ENCODE results near the gene LRP5.

Gene LRP5

DNA sequence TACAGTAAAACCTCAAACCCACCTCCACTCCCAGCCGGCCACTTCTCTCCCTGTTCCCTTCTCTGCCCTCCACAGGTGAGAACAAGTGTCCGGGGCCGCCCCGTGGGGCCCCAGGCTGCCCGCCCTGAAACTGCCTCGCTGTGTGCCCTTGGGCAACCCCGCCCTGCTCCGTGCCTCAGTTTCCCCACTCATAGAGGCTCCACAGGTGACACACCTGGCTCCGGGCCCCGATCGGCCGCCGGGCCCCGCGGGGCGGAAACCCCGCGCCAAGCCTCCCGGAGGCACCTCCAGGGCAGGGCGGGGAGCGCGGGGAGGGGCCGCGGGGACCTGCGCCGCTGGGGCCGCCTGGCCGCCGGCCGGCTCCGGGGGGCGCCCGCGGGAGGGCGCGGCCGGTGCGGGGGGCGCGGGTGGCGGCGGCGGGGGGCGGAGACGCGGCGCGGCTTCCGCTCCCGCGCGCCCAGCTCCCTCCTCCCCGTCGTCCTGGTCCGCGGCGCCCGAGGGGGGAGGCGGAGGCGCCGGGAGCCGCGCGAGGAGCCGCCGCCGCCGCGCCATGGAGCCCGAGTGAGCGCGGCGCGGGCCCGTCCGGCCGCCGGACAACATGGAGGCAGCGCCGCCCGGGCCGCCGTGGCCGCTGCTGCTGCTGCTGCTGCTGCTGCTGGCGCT is at the start of gene LRP5:
Gene LRP5, plus strand, starts transcription at position 475 of the 663 bp plus-strand sequence. Its CDS starts 124 bp downstream, at position 599.
- peak in 1 of 2 experiments; percentile 28 for DNase-seq

DNA sequence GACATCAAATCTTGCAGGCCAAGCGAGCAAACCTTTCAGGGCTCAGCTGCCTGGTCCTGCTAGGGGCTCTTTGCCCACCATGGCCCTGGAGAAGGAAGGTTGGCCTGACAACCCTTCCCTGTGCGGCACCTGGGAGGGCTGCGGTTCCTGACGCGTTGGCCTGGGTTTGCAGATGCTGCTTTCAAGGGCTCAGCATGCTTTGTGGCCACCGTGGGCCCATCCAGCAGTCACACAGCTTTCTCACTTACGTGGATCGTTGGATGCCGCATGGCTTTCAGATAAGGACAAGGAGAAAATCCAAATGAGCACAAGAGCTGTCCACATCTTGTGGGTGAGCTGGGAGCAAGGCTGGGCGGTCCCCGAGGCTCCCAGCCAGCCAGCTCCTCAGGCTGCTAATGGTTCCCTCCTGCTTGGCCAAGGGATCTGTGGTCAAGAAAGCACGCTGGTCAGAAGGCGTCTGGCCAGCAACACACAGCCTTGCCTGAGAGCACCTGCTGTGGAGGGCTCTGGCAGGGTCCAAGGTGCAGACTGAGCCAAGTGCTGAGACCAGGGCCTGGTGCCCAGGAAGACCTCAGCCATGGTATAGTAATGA is 48.9 kb upstream of the LRP5 start:
- no peak for DNase-seq

DNA sequence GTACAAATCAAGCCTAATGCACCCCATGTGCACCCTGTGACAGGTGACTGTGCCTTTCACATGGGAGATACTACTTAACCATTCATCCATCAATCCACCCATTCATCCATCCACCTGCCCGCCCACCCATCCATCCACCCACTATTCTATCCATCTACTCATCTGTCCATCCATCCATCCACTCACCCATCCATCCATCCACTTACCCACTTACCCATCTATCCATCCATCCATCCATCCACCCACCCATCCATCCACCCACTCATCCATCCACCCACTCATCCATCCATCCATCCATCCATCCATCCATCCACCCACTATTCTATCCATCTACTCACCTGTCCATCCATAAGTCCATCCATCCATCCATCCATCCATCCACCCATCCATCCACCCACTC is 48.1 kb upstream of the LRP5 start:
- DNase-seq: no peak

DNA sequence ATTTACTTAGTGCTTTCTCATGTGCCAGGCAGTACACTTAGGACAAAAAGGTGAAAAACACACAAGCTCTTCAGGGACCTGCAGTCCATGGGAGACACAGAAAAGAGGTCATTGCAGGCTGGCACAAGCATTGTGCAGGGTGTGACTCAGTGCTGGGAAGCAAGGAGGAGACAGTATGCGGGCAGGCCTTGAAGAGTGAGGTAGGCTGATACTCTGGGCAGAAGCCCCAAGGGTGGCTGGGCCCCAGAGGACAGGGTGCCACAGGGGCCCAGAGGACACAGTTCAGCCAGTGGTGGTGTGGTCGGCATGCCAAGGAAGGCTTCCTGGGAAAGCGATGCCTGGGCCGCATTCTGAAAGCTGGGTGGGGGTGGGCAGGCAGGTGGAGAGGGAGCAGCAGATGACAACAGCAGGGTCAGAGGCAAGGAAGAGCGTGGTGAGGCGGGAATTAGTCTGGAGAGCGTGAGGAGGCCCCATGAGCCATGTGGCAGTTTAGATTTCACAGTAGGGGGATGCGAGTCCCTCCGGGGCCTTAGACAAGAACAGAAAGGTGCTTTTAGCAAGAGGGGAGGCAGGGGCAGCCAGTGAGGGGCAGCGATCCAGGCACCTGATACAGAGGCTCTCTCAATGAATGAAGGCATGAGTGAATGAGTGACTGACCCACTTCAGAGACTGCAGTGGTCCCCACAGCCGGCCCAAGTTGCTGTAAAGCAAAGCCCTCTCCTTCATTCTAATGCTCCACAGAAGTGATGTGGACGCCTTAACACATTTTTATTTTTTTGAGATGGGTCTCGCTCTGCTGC is 47.5 kb upstream of the LRP5 start:
- no peak for DNase-seq

DNA sequence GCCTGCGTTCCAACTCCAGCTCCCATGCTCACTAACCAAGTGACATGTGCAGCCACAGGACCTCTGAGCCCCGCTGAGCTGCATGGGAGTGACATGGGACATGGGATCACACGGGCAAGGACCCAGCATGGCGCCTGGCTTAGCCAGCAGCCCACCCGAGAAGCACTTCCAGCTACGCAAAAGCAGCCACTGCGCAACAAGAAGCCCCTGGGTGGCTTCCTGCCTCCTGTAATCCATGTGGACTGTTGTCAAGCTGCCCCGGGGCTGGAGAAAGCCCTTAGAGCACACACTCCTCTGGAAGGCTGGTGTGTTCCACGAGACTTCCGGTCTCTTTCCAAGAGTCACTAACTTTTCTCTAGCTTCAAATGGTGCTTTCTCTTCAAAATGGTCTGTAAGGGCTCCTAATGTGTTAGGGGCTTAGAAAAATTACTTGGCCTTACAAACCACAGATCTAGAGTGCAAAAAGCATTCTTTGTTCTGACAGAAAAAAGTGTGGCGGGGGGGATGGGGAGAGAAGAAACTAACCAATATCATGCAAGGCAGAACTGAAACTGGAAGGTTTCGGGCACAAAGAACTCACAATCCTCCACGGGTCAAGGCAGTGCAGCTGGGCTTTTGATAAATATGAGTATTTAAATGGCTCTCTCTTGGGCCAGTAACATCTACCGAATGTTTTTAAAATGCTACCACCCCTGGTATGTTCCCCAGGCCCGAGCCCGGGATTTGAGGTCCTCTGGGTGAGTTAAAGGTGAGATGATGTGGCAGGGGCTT is 46.1 kb upstream of the LRP5 start:
- no peak for DNase-seq

DNA sequence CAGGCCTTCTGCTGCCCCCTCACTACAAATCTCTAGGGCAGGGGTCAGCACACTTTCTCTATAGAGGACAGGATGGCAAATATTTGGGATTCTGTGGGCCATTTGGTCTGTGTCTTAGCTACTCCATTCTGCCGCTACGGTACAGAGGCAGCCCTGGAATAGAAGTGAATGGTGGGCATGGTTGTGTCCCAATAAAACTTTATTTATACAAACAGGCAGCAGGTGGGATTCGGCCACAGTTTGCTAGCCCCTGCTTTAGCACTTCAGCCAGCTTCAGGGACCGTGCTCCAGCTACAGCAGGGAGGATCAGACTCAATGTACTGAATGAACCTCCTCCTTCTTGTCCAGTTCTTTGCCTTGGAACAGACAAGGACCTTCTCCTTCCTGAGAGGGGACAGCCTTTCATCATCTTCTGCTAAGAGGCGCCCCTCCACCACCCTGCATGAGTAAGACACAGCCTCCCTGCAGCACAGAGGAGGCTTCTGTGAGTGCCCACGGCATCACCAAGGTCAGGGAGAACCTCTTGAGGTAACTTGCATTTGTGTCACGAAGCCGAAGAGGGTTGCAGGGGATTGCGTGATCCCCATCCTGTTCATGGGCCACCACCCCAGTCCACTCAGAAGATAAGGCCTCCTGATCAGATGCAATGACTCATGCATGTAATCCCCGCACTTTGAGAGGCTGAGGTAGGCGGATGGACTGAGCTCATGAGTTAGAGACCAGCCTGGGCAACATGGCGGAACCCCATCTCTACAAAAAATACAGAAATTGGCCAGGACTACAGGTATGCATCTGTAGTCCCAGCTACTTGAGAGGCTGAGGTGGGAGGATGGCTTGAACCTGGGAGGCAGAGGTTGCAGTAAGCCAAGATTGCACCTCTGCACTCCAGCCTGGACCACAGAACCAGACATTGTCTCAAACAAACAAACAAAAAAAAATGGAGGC is 45.2 kb upstream of the LRP5 start:
- DNase-seq: no peak

DNA sequence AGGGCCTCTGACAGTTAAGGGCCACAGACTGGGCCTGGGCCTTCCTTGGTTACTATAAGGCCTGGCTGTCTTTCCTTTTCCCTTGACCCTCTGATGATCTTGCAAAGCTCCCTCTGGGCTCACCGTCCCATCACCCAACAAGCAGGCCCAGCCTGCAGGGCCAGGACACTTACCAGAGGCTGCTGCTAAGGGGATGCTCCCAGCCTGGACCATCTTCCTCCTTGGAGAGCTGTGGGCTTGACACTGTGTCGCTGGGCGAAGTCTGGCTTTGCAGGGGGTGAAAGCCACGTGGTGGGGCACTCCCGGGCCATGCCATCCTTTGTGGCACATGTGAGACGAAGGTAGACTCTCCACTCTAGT is 44.5 kb upstream of the LRP5 start:
- no peak for DNase-seq

DNA sequence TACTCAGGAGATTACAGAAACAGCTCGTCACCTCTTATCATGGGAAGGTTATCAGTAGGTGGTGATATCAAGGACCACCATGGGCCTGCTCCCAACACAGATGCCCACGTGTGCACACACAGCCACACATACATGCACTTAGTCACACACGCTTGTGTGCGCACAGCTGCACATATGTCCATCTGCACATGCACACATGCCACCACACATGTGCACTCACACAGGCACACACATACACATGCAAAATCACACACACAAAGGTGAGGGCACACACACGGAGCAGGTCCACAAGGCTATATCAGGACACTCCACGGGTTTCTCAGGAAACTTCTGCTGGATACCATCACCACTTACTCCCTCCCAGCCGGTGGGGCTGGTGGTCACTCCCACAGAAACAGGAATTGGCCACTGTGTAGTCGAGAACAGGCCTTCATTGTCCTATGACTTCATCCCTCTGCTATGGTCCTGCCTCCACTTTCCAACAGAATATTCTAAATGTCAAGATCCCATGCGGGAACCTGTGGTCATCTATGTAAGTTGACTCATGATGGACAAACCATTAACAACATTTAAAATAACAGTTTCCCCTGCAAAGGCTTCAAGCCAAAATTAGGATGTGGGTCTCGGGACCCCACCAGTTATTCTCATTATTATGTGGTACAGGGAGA is 42.8 kb upstream of the LRP5 start:
- no peak for DNase-seq

DNA sequence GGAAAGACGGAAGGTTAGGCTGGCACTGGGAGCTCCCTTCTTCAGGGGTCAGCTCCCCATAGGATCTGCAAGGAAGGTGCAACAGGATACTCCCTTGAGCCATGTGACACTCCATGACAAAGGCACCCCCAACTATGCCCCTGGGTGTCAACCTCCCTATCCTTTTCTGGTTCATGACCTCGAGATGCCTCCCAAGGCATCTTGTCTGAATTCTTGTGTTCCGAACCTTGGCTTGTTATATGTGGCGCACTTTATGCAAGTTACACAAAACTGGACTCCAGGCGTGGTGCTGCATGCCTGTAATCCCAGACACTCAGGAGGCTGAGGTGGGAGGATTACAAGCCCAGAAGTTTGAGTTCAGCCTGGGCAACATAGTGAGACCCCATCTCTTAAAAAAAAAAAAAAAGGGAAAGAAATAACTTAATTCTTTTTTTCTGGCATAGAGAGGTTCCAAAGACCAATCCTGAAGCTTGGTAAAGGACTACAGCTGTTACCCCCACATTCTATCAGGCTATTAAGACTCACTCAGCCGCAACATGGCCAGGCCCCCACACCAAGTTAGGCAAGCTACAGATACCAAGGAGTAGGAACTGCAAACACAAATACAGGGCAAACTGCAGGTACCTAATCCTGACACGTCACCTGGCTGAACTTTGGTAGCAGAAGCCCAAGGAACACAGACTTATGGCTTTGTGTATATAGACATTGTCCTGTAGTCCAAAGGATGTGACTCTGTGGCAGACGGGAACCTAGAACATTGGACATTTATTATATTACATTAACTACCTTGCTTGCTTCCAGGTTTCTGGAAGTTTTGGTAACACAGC is 42.0 kb upstream of the LRP5 start:
- no peak for DNase-seq

DNA sequence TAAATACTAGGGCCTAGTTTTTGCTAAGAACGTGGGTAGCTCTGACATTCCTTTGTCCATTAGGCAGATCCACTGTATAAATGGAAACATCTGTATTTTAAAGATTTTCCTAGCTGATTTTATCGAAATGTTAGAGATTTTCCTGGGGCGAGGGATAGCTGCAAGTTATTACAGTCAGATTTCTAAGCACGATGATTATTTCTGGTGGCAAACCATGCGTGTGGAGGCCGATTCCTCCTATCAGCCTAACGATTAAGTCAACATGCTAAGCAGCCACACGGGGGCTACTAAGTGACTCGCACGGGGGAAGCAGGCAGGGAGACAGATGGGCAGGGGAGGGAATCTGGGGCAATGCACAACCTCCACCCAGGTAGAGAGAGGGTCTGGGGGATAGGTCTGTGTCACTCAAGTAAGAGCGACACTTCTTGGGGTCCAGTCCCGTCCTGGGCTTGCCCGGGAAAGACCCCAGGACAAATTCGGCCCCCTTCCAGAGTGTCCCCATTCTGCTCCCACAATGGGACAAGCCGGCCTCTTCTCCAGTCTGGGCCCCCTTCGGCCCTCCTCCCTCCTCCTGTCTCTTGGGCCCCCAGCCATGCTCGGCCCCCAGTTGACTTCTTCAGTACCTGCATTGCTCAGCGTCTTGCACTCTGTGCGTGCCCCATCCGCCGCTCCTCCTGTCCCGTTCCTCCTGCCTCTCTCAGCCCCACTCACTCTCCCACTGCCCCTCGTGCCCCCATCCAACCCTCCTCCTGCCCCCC is 41.2 kb upstream of the LRP5 start:
- DNase-seq: peak; percentile 13 to 39

DNA sequence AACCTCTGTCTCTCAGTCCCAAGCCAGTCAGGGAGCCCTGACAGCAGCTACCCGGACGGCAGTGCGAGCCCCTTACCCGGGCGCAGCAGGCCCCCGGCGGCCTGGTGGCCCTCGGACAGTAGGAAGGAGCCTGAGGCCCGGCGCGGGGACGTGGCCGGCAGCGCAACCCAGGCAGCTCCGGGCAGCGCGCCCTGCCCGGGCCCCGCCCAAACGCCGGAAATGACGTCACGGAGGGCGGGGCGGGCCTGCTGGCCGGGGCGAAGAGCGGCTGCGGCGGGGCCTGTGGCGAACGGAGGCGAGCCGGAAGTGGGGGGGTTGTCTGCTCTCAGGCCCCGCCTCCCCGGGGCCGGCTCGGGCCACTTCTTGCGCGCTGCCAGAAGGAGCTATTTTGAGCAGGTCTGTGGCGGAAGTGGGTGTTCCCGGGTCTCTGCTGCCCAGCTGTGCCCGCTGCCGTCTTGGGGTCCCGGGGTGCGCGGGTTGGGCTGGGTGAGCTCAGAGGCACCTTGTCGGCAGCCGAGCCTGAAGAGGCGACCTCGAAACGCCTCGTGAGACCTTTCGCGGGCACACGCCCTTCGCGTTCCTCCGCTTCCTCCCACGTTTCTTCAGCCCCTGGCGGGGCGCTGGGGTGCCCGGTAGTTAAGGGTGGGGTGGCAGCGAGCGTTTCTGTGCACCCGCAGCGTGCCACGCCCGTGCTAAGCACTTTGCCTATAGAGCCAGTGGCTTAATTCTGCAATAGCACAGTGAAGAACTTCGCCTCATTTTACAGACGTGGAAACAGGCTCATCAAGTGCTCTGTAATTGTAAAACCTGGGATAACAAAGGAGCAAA is 40.4 kb upstream of the LRP5 start, which contains the start of gene C11orf24:
Gene C11orf24, minus strand, starts transcription at position 193 of the 828 bp plus-strand sequence. CDS start 8,206 bp downstream, outside the sequence.
- peak; percentile 81 to 92 for DNase-seq

DNA sequence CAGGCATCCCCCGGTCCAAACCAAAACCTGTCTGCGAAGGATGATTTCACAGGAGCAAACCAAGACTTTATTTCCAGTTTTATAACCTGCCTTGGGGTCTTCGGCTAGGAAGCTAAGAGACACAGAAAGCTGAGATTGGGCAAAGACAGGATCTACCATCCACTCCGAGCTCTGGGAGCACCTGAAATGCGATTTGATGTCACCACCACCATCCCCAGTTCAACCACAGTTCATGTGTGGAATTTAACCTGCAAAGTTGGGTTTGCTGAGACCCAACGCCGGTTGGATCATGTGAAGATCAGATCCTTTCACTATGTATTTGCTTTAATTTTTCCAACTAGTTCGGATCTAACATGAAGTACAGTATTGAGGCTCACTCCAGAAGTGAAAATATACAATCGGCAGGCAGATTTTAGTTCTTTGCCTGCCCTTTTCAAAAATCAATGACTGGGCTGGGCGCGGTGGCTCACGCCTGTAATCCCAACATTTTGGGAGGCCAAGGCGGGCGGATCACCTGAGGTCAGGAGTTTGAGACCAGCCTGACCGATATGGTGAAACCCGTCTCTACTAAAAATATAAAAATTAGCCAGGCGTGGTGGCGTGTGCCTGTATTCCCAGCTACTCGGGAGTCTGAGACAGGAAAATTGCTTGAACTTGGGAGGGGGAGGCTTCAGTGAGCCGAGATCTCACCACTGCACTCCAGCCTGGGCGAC is 39.2 kb upstream of the LRP5 start:
- no peak for DNase-seq

DNA sequence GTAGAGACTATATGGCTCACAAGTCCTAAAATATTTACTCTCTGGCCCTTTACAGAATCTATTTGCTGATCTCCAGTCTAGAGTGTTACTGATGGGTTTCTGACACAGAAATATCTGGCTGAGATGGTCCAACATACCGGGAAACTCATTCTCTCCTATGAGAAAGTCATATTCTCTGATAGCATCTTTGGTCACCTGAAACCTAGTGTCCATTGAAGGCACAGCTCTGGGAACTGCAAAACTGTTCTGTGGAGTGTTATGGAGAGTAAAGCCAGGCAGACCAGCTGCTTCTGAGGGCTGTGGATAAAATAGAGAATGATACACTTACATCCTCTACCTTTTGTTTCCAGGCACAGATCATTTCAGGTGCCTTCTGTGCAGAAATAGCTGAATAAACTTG is 38.1 kb upstream of the LRP5 start:
- no peak for DNase-seq

DNA sequence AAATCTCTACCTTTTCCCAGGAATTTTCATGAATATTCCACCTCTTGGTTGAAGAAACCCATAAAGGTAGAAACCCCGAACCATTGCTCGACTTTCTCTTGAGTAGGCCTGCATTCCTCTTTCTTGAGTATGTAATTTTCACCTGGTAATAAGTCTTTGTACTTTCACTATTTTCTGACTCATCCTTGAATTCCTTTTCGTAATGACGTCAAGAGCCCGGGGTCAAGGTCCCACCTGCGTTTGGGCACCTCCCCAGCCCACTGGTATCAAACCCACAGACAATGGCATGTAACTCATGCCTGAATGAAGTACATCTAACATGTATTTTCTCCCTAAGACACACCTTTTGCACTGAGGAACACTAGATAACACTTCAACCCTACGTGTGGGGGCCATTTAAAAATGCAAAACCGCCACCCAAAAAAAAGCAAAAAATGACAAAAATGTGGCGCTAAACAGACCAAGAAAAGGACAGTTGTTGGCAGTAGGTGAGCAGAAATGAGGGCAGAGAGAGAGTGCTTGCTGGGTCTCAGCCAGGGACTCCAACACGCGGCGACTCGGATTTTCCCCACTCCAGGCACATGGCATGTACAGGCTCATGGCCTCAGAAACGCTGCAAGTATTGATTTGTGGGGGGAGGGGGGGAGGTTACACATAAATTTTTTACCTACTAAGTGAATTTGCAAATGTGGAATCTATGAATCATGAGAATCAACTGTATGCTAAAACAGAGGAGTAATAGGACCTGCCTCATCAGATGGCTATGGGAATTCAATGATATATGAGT is 36.5 kb upstream of the LRP5 start:
- DNase-seq: no peak

DNA sequence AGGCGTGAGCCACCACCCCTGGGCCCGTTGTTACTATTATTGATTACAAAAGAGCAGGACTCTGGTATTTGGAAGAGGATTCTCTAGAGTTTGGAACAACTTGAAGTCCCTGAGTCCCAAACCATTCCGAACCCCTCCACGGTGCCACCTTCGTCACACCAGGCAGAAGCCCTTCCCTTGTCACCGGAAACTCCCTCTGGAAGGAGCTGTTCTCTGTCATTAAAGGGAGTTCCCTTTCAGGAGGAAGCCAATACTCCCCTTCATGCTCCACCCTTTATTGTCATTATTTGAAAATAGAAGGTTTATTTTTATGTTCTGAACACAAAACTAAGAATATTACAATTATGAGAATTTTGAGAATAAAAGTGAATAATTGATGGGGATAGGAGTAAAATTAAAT is 35.5 kb upstream of the LRP5 start:
- no peak for DNase-seq

DNA sequence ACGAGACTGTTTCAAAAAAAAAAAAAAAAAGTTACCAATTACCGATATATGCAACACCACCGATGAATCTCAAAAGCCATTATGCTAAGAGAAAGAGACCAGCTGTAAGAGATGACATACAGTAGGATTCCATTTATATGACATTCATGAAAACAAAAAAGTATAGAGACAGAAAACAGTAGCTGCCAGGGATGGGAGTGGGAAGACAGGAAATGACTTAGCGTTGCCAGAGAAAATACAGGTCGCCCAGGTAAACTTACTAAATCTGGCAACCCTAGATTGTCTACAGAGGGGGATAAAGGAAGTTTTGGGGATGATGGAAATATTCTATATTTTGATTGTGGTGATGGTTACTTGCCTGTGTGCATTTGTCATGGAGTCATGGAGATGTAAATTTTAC is 32.7 kb upstream of the LRP5 start:
- no peak for DNase-seq

DNA sequence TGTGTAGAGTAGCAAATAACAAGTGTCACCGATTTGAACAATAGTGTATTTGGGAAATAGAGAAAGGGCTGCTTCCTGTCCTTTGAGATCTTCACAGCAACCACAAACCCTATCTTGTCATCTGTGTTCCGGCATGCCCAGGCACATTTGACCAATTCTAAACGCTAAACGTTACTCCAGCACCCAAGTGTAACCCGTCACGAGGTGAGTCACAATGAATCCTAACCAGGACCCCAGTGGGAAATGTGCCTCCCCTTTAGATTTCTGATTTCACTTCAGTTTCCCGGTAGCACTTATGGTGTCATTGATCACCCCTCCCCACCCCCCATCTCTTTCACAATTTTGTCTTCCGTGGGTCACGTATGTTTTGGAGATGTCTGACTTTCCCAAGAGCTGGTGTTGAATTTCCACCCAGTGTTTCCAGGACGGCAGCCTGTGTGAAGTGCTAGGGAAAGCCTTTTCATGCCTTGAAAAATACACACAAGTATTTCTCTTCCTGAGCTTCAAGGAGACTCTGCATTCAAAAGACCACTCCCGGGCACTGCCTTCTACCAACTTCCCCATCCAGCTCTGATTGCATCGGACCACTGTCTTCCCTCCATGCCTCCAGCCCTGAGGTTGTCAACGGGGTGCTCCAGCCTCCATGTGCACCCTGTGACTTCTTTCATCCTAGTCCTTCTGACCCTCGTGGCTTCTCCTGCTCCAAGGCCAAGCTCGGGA is 30.1 kb upstream of the LRP5 start:
- DNase-seq: no peak
